GM12891 (cell line): ENCODE measurements around the gene PDE1A.

Experiments used
- DNase-seq: peaks from one replicate; pipeline ENCODE4 v3.0.0; 2011; ENCODE audit warnings: low spot score; ENCODE audit not compliant: insufficient read length
- FAIRE-seq: peaks from 2 replicates; lab custom pipeline; 2011; peaks lifted over from hg19 to GRCh38; lab: Jason Lieb, UNC
- PAX5 ChIP-seq: IDR thresholded peaks from 2 replicates; pipeline ENCODE4 v1.6.1; 2011; ENCODE audit warnings: low read length, moderate library complexity, mild to moderate bottlenecking; ENCODE audit not compliant: insufficient read depth, severe bottlenecking
- POLR2A ChIP-seq: IDR thresholded peaks from 2 replicates; pipeline ENCODE4 v1.6.1; 2011; ENCODE audit warnings: low read depth, low read length, control low read depth
- POLR2AphosphoS5 ChIP-seq: IDR thresholded peaks from 2 replicates; pipeline ENCODE4 v1.6.1; 2011; ENCODE audit warnings: low read depth, low read length, control low read depth
- POU2F2 ChIP-seq: IDR thresholded peaks from 2 replicates; pipeline ENCODE4 v1.6.1; 2011; ENCODE audit warnings: low read depth, mild to moderate bottlenecking, control low read depth, low read length, moderate library complexity
- SPI1 ChIP-seq: IDR thresholded peaks from 2 replicates; pipeline ENCODE4 v1.6.1; 2011; ENCODE audit warnings: low read depth, low read length, control low read depth
- TAF1 ChIP-seq: IDR thresholded peaks from 2 replicates; pipeline ENCODE4 v1.6.1; 2011; ENCODE audit warnings: low read depth, low read length, control low read depth

Gene PDE1A

DNA sequence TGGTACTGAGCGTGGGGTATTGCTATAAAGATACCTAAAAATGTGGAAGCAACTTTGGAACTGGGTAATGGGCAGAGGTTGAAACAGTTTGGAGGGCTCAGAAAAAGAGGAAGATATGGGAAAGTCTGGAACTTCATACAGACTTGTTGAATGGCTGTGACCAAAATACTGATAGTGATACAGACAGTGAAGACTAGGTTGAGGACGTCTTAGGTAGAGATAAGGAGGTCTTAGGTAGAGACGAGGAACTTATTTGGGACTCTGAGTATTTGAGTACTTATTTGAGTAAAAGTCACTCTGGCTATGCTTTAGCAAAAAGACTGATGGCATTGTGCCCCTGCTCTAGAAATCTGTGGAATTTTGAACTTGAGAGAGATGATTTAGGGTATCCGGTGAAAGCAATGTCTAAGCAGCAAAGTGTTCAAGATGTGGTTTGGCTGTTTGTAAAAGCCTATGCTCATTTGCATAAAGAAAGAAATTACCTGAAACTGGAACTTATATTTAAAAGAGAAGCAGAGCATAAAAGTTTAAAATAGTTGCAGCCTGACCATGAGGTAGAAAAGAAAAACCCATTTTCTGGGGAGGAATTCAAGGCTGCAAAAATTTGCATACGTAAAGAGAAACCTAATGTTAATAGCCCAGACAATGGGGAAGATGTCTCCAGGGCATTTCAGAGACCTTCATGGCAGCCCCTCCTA, 219.6 kb downstream of the PDE1A start:
- FAIRE-seq (no peak), DNase-seq (no peak)
- TF ChIP-seq POLR2A, result no peak
- TF ChIP-seq SPI1, result no peak
- TF ChIP-seq TAF1, result no peak
- TF ChIP-seq PAX5, result no peak
- TF ChIP-seq POLR2AphosphoS5, result no peak
- TF ChIP-seq POU2F2, result no peak

DNA sequence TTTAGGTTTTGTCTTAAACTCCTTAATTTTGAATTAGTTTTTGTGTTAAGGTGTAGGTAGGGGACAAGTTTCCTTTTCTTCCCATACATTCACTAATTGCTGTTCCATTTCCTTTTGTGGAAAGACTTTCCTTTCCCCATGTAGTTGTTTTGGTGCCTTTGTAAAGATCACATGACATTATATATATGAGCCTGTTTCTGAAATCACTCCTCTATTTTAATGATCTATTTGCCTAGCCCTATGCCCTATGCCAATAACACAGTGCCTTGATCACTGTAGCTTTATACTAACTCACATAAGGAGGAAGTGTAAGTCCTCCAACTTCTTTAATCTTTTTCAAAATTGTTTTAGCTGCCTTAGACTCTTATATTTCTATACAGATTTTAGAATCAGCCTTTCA, 229.3 kb downstream of the PDE1A start:
- TF ChIP-seq TAF1 (no peak), SPI1 (no peak), POU2F2 (no peak), PAX5 (no peak), POLR2AphosphoS5 (no peak), POLR2A (no peak)
- DNase-seq (no peak), FAIRE-seq (no peak)

DNA sequence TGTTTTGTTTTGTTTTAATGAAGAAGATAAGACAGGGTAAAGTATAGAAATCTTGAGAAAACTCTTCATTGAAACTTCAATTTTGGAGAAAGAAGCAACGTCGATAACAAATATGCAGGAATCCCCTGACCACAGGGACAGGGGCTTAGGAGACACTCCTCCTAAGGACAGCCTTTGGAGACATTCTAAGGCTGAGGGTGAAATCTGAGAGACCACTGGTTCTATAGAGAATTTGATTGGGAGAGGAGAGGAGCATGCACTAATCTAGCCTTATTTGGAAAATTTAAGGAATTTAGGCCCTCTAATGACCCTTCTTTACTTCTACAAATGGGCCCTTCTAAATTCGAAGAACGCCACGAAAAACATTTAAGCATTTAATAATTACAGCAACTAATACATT, 233.5 kb downstream of the PDE1A start:
- TF ChIP-seq POLR2AphosphoS5 (no peak), POLR2A (no peak), SPI1 (no peak), POU2F2 (no peak), PAX5 (no peak), TAF1 (no peak)
- DNase-seq (no peak), FAIRE-seq (no peak)

DNA sequence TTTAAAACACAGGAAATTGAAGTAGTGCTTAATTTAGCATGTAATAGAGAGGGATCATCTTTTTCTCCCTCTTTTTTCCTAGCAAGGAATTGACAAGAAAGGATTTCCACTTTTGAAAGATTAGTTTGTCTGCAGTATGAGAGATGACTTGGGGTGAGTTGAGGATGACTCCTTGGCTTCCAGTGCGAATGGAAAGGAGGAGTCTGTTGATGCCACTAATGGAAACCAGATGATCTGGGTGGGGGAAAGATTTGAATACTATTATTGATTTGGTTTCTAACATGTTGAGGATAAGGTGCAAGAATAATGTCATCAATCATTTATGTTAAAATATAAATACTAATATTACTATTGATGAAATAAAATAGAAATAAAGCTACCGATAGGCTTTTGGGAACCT, 235.8 kb downstream of the PDE1A start:
- no peak for FAIRE-seq
- no peak for TF ChIP-seq POU2F2
- TF ChIP-seq POLR2A, result no peak
- no peak for TF ChIP-seq PAX5
- no peak for TF ChIP-seq POLR2AphosphoS5
- TF ChIP-seq SPI1, result no peak
- TF ChIP-seq TAF1, result no peak

DNA sequence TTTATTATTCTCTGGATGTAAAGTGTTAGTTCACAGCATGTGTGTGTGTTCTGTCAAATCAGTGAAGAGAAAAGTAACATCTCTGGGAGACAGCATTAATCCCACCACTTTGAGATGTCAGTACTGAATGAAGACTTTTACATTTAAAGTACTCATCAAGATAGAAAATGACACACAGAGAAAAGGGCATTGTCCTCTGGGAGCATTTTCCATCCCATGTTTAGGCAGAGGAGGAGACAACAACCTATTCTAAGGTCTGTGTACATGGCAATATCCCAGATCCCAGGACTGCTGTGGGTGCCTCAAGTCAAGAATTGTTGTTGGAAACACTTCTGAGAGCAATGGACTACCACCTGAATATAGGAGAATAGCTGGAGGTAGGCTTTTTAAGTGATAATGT, 239.7 kb downstream of the PDE1A start:
- FAIRE-seq (no peak), DNase-seq (no peak)
- TF ChIP-seq SPI1 (no peak), POU2F2 (no peak), POLR2AphosphoS5 (no peak), POLR2A (no peak), TAF1 (no peak), PAX5 (no peak)

More for the DNA sequence above, 235.8 kb downstream of the PDE1A start:
- no peak for DNase-seq

DNA sequence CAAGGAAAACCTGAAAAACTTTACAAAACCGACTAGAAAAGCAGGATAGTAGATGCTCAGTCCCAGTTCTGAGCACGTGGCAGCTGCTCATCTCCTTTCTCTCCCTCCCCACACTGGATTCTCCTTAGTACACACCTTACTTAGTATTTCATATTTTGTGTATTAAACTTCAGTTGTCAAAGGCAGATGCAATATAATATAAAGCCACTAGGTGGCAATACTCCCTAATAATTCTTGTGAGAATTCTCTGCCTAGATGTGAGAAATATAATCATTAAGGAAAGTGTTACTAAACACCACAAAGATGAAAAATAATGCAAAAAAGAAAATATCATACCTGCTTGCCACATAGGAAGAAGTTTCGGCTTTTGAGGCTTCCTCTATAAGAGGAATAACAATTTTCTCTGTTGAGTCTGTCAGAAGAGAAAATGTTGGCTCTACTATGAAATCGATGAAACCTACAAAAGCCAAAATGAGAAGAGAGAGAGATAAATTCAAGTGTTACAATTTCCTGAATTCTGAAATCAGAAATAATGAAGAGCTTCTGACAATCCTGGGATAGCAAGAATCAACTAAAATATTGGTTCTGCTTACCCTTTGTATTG, 240.6 kb downstream of the PDE1A start:
- FAIRE-seq (peak; percentile 13), DNase-seq (peak; percentile 0)
- TF ChIP-seq TAF1, result no peak
- no peak for TF ChIP-seq POLR2AphosphoS5
- no peak for TF ChIP-seq SPI1
- TF ChIP-seq PAX5, result no peak
- TF ChIP-seq POLR2A, result no peak
- TF ChIP-seq POU2F2, result no peak

DNA sequence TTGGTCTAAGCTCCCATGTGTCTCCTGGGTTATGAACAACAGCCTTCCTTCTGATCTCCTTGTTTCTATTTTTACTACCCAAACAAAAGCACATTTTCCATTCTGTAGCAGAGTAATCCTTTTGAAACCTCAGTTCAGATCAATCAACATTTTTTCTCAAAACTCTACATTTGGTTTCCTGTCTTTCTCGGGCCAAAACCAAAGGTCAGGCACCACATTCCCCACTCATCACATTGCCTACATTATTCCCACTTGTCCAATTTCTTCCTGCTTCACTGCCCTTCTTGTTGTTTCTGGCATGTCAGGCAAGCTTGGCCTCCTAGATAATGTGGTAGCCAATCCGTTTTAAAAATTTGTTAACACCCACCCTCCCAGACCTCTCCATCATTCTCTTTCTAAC, 244.4 kb downstream of the PDE1A start:
- DNase-seq, result no peak
- FAIRE-seq, result no peak
- TF ChIP-seq POLR2AphosphoS5 (no peak), TAF1 (no peak), SPI1 (no peak), POU2F2 (no peak), POLR2A (no peak), PAX5 (no peak)

DNA sequence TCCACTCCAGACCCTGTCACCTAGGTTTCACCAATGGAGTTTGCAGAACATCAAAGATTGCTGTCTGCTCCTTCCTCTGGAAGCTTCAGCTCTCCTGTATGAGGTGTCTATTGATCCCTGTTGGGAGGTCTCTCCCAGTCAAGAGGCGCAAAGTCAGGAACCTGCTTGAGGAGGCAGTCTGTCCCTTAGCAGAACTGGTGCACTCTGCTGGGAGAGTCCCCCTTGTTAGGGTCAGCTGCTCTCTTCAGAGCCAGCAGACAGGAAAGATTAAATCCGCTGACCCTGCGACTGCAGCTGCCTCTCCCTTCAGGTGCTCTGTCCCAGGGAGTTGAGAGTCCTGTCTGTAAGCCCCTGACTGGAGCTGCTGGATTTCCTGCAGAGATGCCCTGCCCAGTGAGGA, 245.5 kb downstream of the PDE1A start:
- no peak for FAIRE-seq

DNA sequence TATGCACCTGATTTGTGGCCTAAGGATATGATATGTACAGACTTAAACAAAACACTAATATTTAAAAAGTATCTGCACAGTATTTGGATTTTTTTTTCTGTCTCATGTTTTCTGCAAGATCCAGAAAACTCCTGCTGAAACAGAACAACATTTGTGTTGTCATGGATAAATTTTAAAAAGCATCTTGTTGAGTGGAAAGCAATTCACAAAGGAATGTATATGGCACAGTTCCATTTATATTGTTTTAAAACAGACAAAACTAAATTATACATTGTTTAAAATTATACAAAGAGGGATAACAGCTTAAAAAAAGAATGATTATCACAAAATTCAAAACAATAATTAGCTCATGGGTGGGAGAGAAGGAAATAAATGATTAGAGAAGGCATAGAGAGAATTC, 247.7 kb downstream of the PDE1A start:
- DNase-seq (no peak), FAIRE-seq (no peak)
- TF ChIP-seq POLR2A (no peak), POLR2AphosphoS5 (no peak), SPI1 (no peak), PAX5 (no peak), TAF1 (no peak), POU2F2 (no peak)

More for the DNA sequence above, 245.5 kb downstream of the PDE1A start:
- no peak for DNase-seq
- TF ChIP-seq PAX5 (no peak), POLR2AphosphoS5 (no peak), POU2F2 (no peak), POLR2A (no peak), SPI1 (no peak), TAF1 (no peak)

DNA sequence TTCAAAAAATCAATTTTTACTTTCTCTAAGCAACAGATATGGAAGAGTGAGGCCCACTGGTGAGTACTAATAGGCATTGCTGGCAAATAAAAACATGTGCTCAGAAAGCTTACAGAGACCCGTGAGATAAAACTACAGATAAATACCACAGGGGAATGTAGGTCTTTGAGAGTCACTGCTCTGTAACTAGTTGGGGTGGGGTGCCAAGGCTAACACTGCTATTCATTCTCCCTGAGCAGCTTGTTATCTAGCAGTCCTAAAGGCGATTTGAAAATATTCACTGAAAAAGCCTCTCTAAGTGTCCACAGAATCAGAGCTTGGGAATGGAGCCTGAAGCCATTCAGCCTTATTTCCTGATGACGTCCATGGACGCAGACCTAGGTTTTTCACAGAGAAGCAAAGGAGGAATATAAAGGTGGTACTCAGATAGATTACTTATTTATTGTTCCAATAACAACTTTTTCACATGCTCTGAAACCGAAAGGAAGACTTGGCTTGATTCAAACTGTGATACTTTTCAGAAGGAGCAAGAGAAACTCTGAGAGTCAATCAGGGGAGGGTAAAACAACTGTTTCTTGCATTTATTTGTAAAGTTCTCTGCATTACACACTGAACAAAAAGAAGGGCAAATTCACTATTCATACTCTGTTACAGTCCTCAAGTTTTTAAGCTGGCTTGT, 252.8 kb downstream of the PDE1A start:
- DNase-seq (no peak), FAIRE-seq (no peak)
- TF ChIP-seq POLR2A (no peak), POU2F2 (no peak), SPI1 (no peak), PAX5 (no peak), POLR2AphosphoS5 (no peak), TAF1 (no peak)
